Putamen (tissue), 1 donor: Measurements from ENCODE around the gene RNF144A.

Experiments used
- DNase-seq: peaks from one replicate; pipeline ENCODE4 v3.0.0-alpha.2; 2016; ENCODE audit warnings: low spot score

Gene RNF144A

GRCh38 chr2:7022492-7023385 is 105.5 kb downstream of the RNF144A start:
- DNase-seq: no peak

- no peak for DNase-seq
These were observed 106.3 kb downstream of the RNF144A start for GRCh38 chr2:7023542-7023941.

GRCh38 chr2:7024261-7024660 is 107.0 kb downstream of the RNF144A start:
- no peak for DNase-seq

GRCh38 chr2:7025082-7025481 is 107.9 kb downstream of the RNF144A start:
- no peak for DNase-seq

- DNase-seq: no peak
These were observed 109.5 kb downstream of the RNF144A start for GRCh38 chr2:7026742-7027141.

- DNase-seq: no peak
These were observed 110.2 kb downstream of the RNF144A start for GRCh38 chr2:7027411-7027810.

GRCh38 chr2:7027956-7028655 is 110.9 kb downstream of the RNF144A start:
- DNase-seq: no peak

- no peak for DNase-seq
These were observed 111.6 kb downstream of the RNF144A start for GRCh38 chr2:7028846-7029245.

- DNase-seq: no peak
These were observed 112.3 kb downstream of the RNF144A start for GRCh38 chr2:7029291-7030059.

GRCh38 chr2:7030810-7031209 is 113.6 kb downstream of the RNF144A start:
- DNase-seq: peak; percentile 61

- DNase-seq: no peak
These were observed 114.5 kb downstream of the RNF144A start for GRCh38 chr2:7031547-7032245.

- DNase-seq: no peak
These were observed 115.2 kb downstream of the RNF144A start for GRCh38 chr2:7032371-7032770.

GRCh38 chr2:7033136-7033960 is 116.1 kb downstream of the RNF144A start:
- DNase-seq: no peak

- no peak for DNase-seq
These were observed 117.1 kb downstream of the RNF144A start for GRCh38 chr2:7034303-7034702.

- DNase-seq: no peak
These were observed 118.7 kb downstream of the RNF144A start for GRCh38 chr2:7035884-7036283.

GRCh38 chr2:7037340-7038333 is 120.4 kb downstream of the RNF144A start:
- DNase-seq: peak; percentile 78

- no peak for DNase-seq
These were observed 123.3 kb downstream of the RNF144A start for GRCh38 chr2:7040547-7040946.

GRCh38 chr2:7041421-7041820 is 124.2 kb downstream of the RNF144A start:
- no peak for DNase-seq

- DNase-seq: no peak
These were observed 126.5 kb downstream of the RNF144A start for GRCh38 chr2:7043690-7044089.
